H1 (cell line): ENCODE data around the gene SRSF6. TPM values are rescaled to one million over a fixed set of nuclear protein-coding genes. Genes with fewer than 3 reads are reported as not detected.

ENCODE experiments used
- CEBPB ChIP-seq: IDR thresholded peaks from 2 replicates; pipeline ENCODE4 v1.6.1; 2012; ENCODE audit warnings: low read depth, low read length
- EP300 ChIP-seq, 2 experiments: IDR thresholded peaks; 1 replicate in 1 of 2; 2 replicates in 1 of 2; pipeline ENCODE4 v1.6.1; 2011 to 2012; ENCODE audit warnings: low read depth in 2 of 2, low read length in 2 of 2, mild to moderate bottlenecking in 2 of 2, borderline replicate concordance in 1 of 2, inconsistent platforms in 1 of 2, moderate library complexity in 1 of 2
- FOSL1 ChIP-seq: IDR thresholded peaks from 2 replicates; pipeline ENCODE4 v1.6.1; 2011; ENCODE audit warnings: mild to moderate bottlenecking, low read depth, low read length, moderate library complexity; ENCODE audit not compliant: insufficient read depth
- JUN ChIP-seq: IDR thresholded peaks from 2 replicates; pipeline ENCODE4 v1.6.1; 2011; ENCODE audit warnings: low read depth, mild to moderate bottlenecking, improper control_type of control experiment, low read length
- MAFK ChIP-seq: IDR thresholded peaks from 2 replicates; pipeline ENCODE4 v1.6.1; 2012; ENCODE audit warnings: low read depth, mild to moderate bottlenecking, improper control_type of control experiment, low read length
- MAX ChIP-seq: IDR thresholded peaks from 2 replicates; pipeline ENCODE4 v1.6.1; 2012; ENCODE audit warnings: inconsistent platforms
- PHF8 ChIP-seq: fragments of 200-600 bp; sonication (generic); conservative IDR thresholded peaks from 2 replicates; pipeline ENCODE4 v1.7.1; 2012; ENCODE audit warnings: low read depth, mild to moderate bottlenecking, inconsistent platforms, low read length, moderate library complexity
- RBBP5 ChIP-seq: IDR thresholded peaks from 2 replicates; pipeline ENCODE4 v1.7.1; 2012; ENCODE audit warnings: low read depth, mild to moderate bottlenecking, inconsistent platforms, low read length, moderate library complexity, borderline replicate concordance
- RFX5 ChIP-seq: IDR thresholded peaks from 2 replicates; pipeline ENCODE4 v1.6.1; 2011; ENCODE audit warnings: low read depth, low read length, improper control_type of control experiment, borderline replicate concordance
- SIN3A ChIP-seq, 2 experiments: IDR thresholded peaks in 1 of 2; conservative IDR thresholded peaks in 1 of 2; 2 replicates each; pipeline ENCODE4 v1.6.1; 2011 to 2012; ENCODE audit warnings: low read length in 2 of 2, improper control_type of control experiment in 1 of 2, low read depth in 1 of 2, mild to moderate bottlenecking in 1 of 2
- TBP ChIP-seq: IDR thresholded peaks from 2 replicates; pipeline ENCODE4 v1.6.1; 2011; ENCODE audit warnings: low read depth, low read length, improper control_type of control experiment
- polyA plus RNA-seq, 7 experiments: library from polyadenylated mRNA; depleted of rRNA in 3 of 7; stranded (reverse) in 5 of 7; unstranded in 2 of 7; fragments of >200 nt in 5 of 7; fragments of 200-250 nt in 2 of 7; gene quantifications; 1 replicate in 5 of 7; 2 replicates in 1 of 7; 4 replicates in 1 of 7; pipeline versions ENCODE4 v1.2.1 to v1.2.3, GENCODE V29; 2011 to 2013; ENCODE audit warnings: missing spikeins in 2 of 7, mixed read lengths in 2 of 7
- total RNA-seq: library from RNA; stranded (reverse); fragmentation: NEBNext Ultra II Directional; extraction: Animal tissue kit (Norgen Biotek cat#: 25700); gene quantifications from 2 replicates; pipeline ENCODE4 v1.2.1, GENCODE V29; 2021

SRSF6 gene
- total and polyA plus RNA-seq, 2 of the 8 experiments (the other 6 are each of a cell fraction or from before 2014, with no cell fraction given), result 48.0 to 171 TPM

- TF ChIP-seq MAFK (no peak), MAX (peak; percentile 86), CEBPB (no peak), FOSL1 (0 out of 2 replicates have a peak, but pooled peaks have one; percentile 33), SIN3A (conservative IDR thresholded peaks at IDR 0.05 in 1 of 2, IDR thresholded peaks at IDR 0.05 in 1 of 2; ENCODE audit: low read depth in 1 of 2, low read length in 2 of 2) (peak in 1 of 2 experiments; percentile 38; a peak in 1 of 4 replicates), EP300 (IDR thresholded peaks at IDR 0.05; ENCODE audit: borderline replicate concordance in 1 of 2, low read depth in 2 of 2, low read length in 2 of 2) (no peak), RBBP5 (0 out of 2 replicates have a peak, but pooled peaks have one; percentile 7), JUN (no peak), TBP (peak; percentile 98), PHF8 (peak; percentile 99), RFX5 (no peak)
- TF ChIP-seq, all 59 proteins: peak for 24
Measured at GRCh38 chr20:43457640-43458421, at the start of gene SRSF6 (continued).
